ENCODE data around the gene FNBP1L.

The FNBP1L gene

GRCh38 chr1:93447481-93448291, at the start of gene FNBP1L:
Gene FNBP1L, plus strand, starts transcription at chr1:93448118. Its CDS starts 164 bp downstream, at chr1:93448282.
- peak; percentile 51 for DNase-seq (ENCODE audit: low spot score)

- DNase-seq (ENCODE audit: low spot score): no peak
Measured at GRCh38 chr1:93399781-93400180, 48.1 kb upstream of the FNBP1L start.

- DNase-seq (ENCODE audit: low spot score): no peak
Measured at GRCh38 chr1:93408203-93408602, 39.7 kb upstream of the FNBP1L start.

GRCh38 chr1:93411000-93411399, 36.9 kb upstream of the FNBP1L start:
- DNase-seq (ENCODE audit: low spot score): no peak

GRCh38 chr1:93414749-93415148, 33.2 kb upstream of the FNBP1L start:
- no peak for DNase-seq (ENCODE audit: low spot score)

GRCh38 chr1:93415296-93415695, 32.6 kb upstream of the FNBP1L start:
- no peak for DNase-seq (ENCODE audit: low spot score)

- no peak for DNase-seq (ENCODE audit: low spot score)
Measured at GRCh38 chr1:93416183-93416582, 31.7 kb upstream of the FNBP1L start.

GRCh38 chr1:93419344-93419743, 28.6 kb upstream of the FNBP1L start:
- DNase-seq (ENCODE audit: low spot score): peak; percentile 3

- no peak for DNase-seq (ENCODE audit: low spot score)
Measured at GRCh38 chr1:93420400-93420799, 27.5 kb upstream of the FNBP1L start.

- DNase-seq (ENCODE audit: low spot score): no peak
Measured at GRCh38 chr1:93426181-93426580, 21.7 kb upstream of the FNBP1L start.

- no peak for DNase-seq (ENCODE audit: low spot score)
Measured at GRCh38 chr1:93427656-93428055, 20.3 kb upstream of the FNBP1L start.

GRCh38 chr1:93433407-93433961, 14.4 kb upstream of the FNBP1L start:
- DNase-seq (ENCODE audit: low spot score): no peak

GRCh38 chr1:93434088-93434487, 13.8 kb upstream of the FNBP1L start:
- no peak for DNase-seq (ENCODE audit: low spot score)

GRCh38 chr1:93434987-93435386, 12.9 kb upstream of the FNBP1L start:
- no peak for DNase-seq (ENCODE audit: low spot score)

- DNase-seq (ENCODE audit: low spot score): no peak
Measured at GRCh38 chr1:93435443-93435842, 12.5 kb upstream of the FNBP1L start.

GRCh38 chr1:93436496-93436895, 11.4 kb upstream of the FNBP1L start:
- no peak for DNase-seq (ENCODE audit: low spot score)

- peak; percentile 45 for DNase-seq (ENCODE audit: low spot score)
Measured at GRCh38 chr1:93437976-93438605, 9.8 kb upstream of the FNBP1L start.

GRCh38 chr1:93438716-93439115, 9.2 kb upstream of the FNBP1L start:
- DNase-seq (ENCODE audit: low spot score): no peak

GRCh38 chr1:93440272-93440671, 7.6 kb upstream of the FNBP1L start:
- no peak for DNase-seq (ENCODE audit: low spot score)

GRCh38 chr1:93440706-93441105, 7.2 kb upstream of the FNBP1L start:
- DNase-seq (ENCODE audit: low spot score): no peak

- no peak for DNase-seq (ENCODE audit: low spot score)
Measured at GRCh38 chr1:93441589-93441988, 6.3 kb upstream of the FNBP1L start.

- no peak for DNase-seq (ENCODE audit: low spot score)
Measured at GRCh38 chr1:93442008-93442666, 5.8 kb upstream of the FNBP1L start.

- no peak for DNase-seq (ENCODE audit: low spot score)
Measured at GRCh38 chr1:93442741-93443140, 5.2 kb upstream of the FNBP1L start.

All from COLO829 (cell line).